ENCODE measurements around the gene LRMDA. TPM values are rescaled to one million over a fixed set of nuclear protein-coding genes. Genes with fewer than 3 reads are reported as not detected.
A peak's percentile ranks its signal among the peaks of the same experiment; 100 is the strongest.

The LRMDA gene
- total and polyA plus RNA-seq, 2 of the 13 experiments (the other 11 are each of a cell fraction or from before 2014, with no cell fraction given) = 13.4 to 22.0 TPM

GRCh38 chr10:75400771-75401568 lies 30.5 kb upstream of the LRMDA start (continued):
- TF ChIP-seq ZNF691 (CRISPR knock-in tag; IDR thresholded peaks at IDR 0.05; ENCODE audit: borderline replicate concordance, low read depth) (no peak), PAXIP1 (CRISPR knock-in tag; conservative IDR thresholded peaks at IDR 0.05) (no peak), TGIF2 (CRISPR knock-in tag; IDR thresholded peaks at IDR 0.05) (no peak), ZSCAN5A (CRISPR knock-in tag; IDR thresholded peaks at IDR 0.05; ENCODE audit: borderline replicate concordance) (0 out of 2 replicates have a peak, but pooled peaks have one; percentile 9), GPN1 (CRISPR knock-in tag; IDR thresholded peaks at IDR 0.05; ENCODE audit: borderline replicate concordance) (no peak), ZNF780A (CRISPR knock-in tag; IDR thresholded peaks at IDR 0.05) (0 out of 2 replicates have a peak, but pooled peaks have one; percentile 40), MEF2D (CRISPR knock-in tag; IDR thresholded peaks at IDR 0.05) (no peak), RBM39 (IDR thresholded peaks at IDR 0.05; ENCODE audit: low read depth, low read length, poor library complexity, severe bottlenecking) (no peak), ZNF317 (CRISPR knock-in tag; IDR thresholded peaks at IDR 0.05) (no peak), SP4 (CRISPR knock-in tag; IDR thresholded peaks at IDR 0.05) (no peak), ZNF530 (CRISPR knock-in tag; IDR thresholded peaks at IDR 0.05; ENCODE audit: low read depth) (no peak), KIAA2018 (CRISPR knock-in tag; IDR thresholded peaks at IDR 0.05; ENCODE audit: borderline replicate concordance) (no peak), ZNF674 (CRISPR knock-in tag; IDR thresholded peaks at IDR 0.05; ENCODE audit: low read depth) (no peak), ZNF777 (CRISPR knock-in tag; IDR thresholded peaks at IDR 0.05) (no peak)

All from HepG2 (cell line).